Panc1 (cell line): ENCODE data around the gene PIK3R1. TPM values are rescaled to one million over a fixed set of nuclear protein-coding genes. Genes with fewer than 3 reads are reported as not detected.

Source experiments
- ATAC-seq: fragments of 200-7000 bp; cut with Tn5 transposase; 2 replicates; pipeline ENCODE4 v1.9.1; 2020; ENCODE audit warnings: mild to moderate bottlenecking, moderate library complexity
- BruUV-seq: library from RNA; stranded (reverse); fragments of 400-500 nt; replicated peaks from 2 replicates; lab custom pipeline; 2021; lab: Mats Ljungman, UMichigan
- CTCF ChIA-PET: fragments of 300-600 bp; sonication (Branson Sonifier 250); formaldehyde crosslinking; loops from one replicate; lab custom pipeline; 2022; ENCODE audit warnings: antibody characterized with exemption; lab: Charles Lee
- POLR2A ChIA-PET: fragments of 300-600 bp; sonication (Branson Sonifier 250); formaldehyde crosslinking; loops from one replicate; lab custom pipeline; 2022; ENCODE audit warnings: antibody characterized with exemption; lab: Charles Lee
- DNase-seq: peaks from one replicate; pipeline ENCODE4 v3.0.0-alpha.2; 2010; ENCODE audit warnings: low read depth, low spot score
- H3K27ac ChIP-seq: 2 replicates; pipeline ENCODE4 v1.5.1; 2011; ENCODE audit warnings: mild to moderate bottlenecking, low read length, inconsistent platforms
- H3K27me3 ChIP-seq: fragments of 200-500 bp; sonication (Bioruptor generic); 2 replicates; pipeline ENCODE4 v1.6.0; 2014; ENCODE audit warnings: low read length, inconsistent platforms; ENCODE audit not compliant: control insufficient read depth, insufficient read depth
- H3K36me3 ChIP-seq: fragments of 200-500 bp; sonication (Bioruptor generic); 2 replicates; pipeline ENCODE4 v1.5.1; 2014; ENCODE audit warnings: inconsistent platforms, mild to moderate bottlenecking, low read length, moderate library complexity; ENCODE audit not compliant: control insufficient read depth, insufficient read depth
- H3K4me1 ChIP-seq: 2 replicates; pipeline ENCODE4 v1.5.1; 2011; ENCODE audit warnings: inconsistent platforms, mild to moderate bottlenecking, low read length, moderate library complexity; ENCODE audit not compliant: control insufficient read depth, insufficient read depth
- H3K4me3 ChIP-seq, 2 experiments: 2 replicates each; pipeline ENCODE4 v1.5.1; 2011 to 2012; ENCODE audit warnings: low read depth in 2 of 2, low read length in 2 of 2, mild to moderate bottlenecking in 2 of 2, inconsistent platforms in 1 of 2, moderate library complexity in 1 of 2
- H3K9me3 ChIP-seq: fragments of 200-500 bp; sonication (Bioruptor generic); 2 replicates; pipeline ENCODE4 v1.5.1; 2014; ENCODE audit warnings: low read depth, mild to moderate bottlenecking, inconsistent platforms, low read length, moderate library complexity; ENCODE audit not compliant: control insufficient read depth, insufficient read depth
- POLR2AphosphoS5 ChIP-seq: IDR thresholded peaks from 2 replicates; pipeline ENCODE4 v1.6.1; 2012; ENCODE audit warnings: mild to moderate bottlenecking, low read depth, low read length, moderate library complexity
- SIN3A ChIP-seq: IDR thresholded peaks from 2 replicates; pipeline ENCODE4 v1.6.1; 2012; ENCODE audit warnings: low read depth, mild to moderate bottlenecking, low read length, moderate library complexity, borderline replicate concordance; ENCODE audit not compliant: insufficient read depth
- TCF7L2 ChIP-seq: IDR thresholded peaks from 2 replicates; pipeline ENCODE4 v1.6.1; 2011; ENCODE audit warnings: mild to moderate bottlenecking, low read depth, low read length, inconsistent platforms
- in situ Hi-C: cut with HindIII; loops from 2 replicates; pipeline ENCODE4 v1.10.0; 2016; ENCODE audit warnings: low sequenced_read_pairs, low pct_unique_long_range_greater_than_20kb
- intact Hi-C: fragments of 100-400 bp; cut with micrococcal nuclease; formaldehyde crosslinking; loops from one replicate; pipeline ENCODE4 v1.10.0; 2022; ENCODE audit not compliant: unreplicated experiment
- total RNA-seq: library from RNA; stranded (reverse); gene quantifications from one replicate; pipeline ENCODE4 v1.2.1, GENCODE V29; 2021; ENCODE audit not compliant: unreplicated experiment
- TF ChIP-seq, protein P1 (sequence below), 2 experiments: IDR thresholded peaks; 2 replicates each; pipeline ENCODE4 v1.6.1; 2011 to 2012; ENCODE audit warnings: low read depth in 2 of 2, control low read depth in 1 of 2, low read length in 1 of 2, mild to moderate bottlenecking in 1 of 2, moderate library complexity in 1 of 2; ENCODE audit not compliant: insufficient read depth in 1 of 2
- TF ChIP-seq, protein P2 (sequence below): fragments of 450-650 bp; IDR thresholded peaks from 2 replicates; pipeline ENCODE4 v1.5.1; 2017; ENCODE audit warnings: mild to moderate bottlenecking

The PIK3R1 gene
- total RNA-seq, 1 experiment from 2014 or later = 23.4 TPM

DNA sequence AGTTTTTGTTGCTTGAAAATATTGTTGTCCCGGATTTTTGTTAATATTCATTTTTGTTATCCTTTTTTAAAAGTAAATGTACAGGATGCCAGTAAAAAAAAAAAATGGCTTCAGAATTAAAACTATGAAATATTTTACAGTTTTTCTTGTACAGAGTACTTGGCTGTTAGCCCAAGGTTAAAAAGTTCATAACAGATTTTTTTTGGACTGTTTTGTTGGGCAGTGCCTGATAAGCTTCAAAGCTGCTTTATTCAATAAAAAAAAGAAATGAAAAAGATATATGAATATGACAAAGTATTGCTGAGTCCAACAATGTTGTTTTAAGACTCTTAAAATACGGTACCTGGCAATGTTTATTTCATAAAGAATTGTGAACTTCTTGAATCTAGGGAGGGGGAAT lies 82.9 kb downstream of the PIK3R1 start:
- intact Hi-C loops = no loop called here
- ATAC-seq = no peak
- CTCF ChIA-PET = interaction anchor here (0.6 kb wide), 1 partner anchor 26 kb away, joined by 7 read pairs; no protein-coding TSS in a partner anchor

DNA sequence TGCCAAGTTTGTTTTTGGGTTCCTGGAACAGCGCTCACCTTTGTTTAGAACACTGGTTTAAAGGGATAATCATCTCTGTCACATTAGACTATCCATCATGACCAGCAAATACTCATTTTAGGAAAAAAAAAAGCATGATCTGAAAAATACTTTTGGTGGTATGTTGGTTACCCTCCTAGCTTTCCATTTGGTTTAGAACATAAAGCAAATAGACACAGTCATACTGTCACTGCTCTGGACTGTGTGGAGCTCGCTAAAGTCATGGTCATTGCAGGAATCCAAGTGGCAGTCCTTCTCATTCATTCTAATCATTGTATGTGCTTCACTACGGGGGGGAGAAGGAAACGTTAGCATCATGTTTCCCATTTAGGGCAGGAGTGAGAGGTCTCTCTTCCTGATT lies 83.5 kb downstream of the PIK3R1 start:
- TF ChIP-seq TCF7L2 = no peak
- TF ChIP-seq SIN3A = no peak
- TF ChIP-seq, protein P1, sequence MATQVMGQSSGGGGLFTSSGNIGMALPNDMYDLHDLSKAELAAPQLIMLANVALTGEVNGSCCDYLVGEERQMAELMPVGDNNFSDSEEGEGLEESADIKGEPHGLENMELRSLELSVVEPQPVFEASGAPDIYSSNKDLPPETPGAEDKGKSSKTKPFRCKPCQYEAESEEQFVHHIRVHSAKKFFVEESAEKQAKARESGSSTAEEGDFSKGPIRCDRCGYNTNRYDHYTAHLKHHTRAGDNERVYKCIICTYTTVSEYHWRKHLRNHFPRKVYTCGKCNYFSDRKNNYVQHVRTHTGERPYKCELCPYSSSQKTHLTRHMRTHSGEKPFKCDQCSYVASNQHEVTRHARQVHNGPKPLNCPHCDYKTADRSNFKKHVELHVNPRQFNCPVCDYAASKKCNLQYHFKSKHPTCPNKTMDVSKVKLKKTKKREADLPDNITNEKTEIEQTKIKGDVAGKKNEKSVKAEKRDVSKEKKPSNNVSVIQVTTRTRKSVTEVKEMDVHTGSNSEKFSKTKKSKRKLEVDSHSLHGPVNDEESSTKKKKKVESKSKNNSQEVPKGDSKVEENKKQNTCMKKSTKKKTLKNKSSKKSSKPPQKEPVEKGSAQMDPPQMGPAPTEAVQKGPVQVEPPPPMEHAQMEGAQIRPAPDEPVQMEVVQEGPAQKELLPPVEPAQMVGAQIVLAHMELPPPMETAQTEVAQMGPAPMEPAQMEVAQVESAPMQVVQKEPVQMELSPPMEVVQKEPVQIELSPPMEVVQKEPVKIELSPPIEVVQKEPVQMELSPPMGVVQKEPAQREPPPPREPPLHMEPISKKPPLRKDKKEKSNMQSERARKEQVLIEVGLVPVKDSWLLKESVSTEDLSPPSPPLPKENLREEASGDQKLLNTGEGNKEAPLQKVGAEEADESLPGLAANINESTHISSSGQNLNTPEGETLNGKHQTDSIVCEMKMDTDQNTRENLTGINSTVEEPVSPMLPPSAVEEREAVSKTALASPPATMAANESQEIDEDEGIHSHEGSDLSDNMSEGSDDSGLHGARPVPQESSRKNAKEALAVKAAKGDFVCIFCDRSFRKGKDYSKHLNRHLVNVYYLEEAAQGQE (IDR thresholded peaks at IDR 0.05; ENCODE audit: insufficient read depth in 1 of 2, low read depth in 2 of 2, low read length in 1 of 2) = no peak
- TF ChIP-seq, protein P2, sequence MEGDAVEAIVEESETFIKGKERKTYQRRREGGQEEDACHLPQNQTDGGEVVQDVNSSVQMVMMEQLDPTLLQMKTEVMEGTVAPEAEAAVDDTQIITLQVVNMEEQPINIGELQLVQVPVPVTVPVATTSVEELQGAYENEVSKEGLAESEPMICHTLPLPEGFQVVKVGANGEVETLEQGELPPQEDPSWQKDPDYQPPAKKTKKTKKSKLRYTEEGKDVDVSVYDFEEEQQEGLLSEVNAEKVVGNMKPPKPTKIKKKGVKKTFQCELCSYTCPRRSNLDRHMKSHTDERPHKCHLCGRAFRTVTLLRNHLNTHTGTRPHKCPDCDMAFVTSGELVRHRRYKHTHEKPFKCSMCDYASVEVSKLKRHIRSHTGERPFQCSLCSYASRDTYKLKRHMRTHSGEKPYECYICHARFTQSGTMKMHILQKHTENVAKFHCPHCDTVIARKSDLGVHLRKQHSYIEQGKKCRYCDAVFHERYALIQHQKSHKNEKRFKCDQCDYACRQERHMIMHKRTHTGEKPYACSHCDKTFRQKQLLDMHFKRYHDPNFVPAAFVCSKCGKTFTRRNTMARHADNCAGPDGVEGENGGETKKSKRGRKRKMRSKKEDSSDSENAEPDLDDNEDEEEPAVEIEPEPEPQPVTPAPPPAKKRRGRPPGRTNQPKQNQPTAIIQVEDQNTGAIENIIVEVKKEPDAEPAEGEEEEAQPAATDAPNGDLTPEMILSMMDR = no peak
- TF ChIP-seq POLR2AphosphoS5 = no peak
- BruUV-seq = no TSS peak
- Histone ChIP-seq H3K27ac (no peak overlapping the region), H3K9me3 (no peaks in the 10 kb centered on the region), H3K27me3 (no peaks in the 10 kb centered on the region), H3K4me1 (no peaks in the 10 kb centered on the region), H3K4me3 (no peak overlapping the region), H3K36me3 (peaks cover 13% of the 10 kb centered on the region)
- in situ Hi-C loops (no loop called here), intact Hi-C loops (no loop called here)
- ATAC-seq (no peak), DNase-seq (no peak)
- CTCF ChIA-PET = no interaction called here
- POLR2A ChIA-PET = no interaction called here

More for the DNA sequence above, 82.9 kb downstream of the PIK3R1 start:
- H3K27ac ChIP-seq = no peak overlapping the region
- no peaks in the 10 kb centered on the region for H3K9me3 ChIP-seq
- peaks cover 19% of the 10 kb centered on the region for H3K36me3 ChIP-seq
- no peak overlapping the region for H3K4me3 ChIP-seq
- no peak for TF ChIP-seq SIN3A
- no peak for TF ChIP-seq POLR2AphosphoS5
- no TSS peak for BruUV-seq
- H3K27me3 ChIP-seq = no peaks in the 10 kb centered on the region
- H3K4me1 ChIP-seq = no peaks in the 10 kb centered on the region
- in situ Hi-C loops = no loop called here
- no peak for DNase-seq
- POLR2A ChIA-PET = no interaction called here

DNA sequence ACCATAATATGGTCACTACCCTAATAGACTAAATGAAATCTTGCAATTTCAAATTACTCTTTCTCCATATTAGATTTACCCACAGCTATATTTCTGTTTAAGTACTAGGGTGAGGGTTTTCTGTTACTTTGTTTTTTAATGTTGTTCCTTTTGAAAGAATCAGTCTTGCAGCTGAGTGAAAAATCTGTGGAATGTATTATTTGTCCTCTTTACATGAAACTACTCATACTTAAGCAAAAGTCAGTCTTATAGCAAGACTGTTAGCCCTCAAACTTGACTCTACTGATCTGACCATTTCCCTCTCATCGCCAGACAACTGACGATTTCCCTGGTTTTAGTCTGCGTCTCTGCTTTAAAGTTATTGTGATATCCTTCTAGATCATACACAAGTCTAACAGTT lies 84.0 kb downstream of the PIK3R1 start:
- H3K4me1 ChIP-seq = no peaks in the 10 kb centered on the region
- no peaks in the 10 kb centered on the region for H3K9me3 ChIP-seq
- ChIA-PET CTCF (no interaction called here), POLR2A (no interaction called here)
- ATAC-seq = no peak
- H3K27ac ChIP-seq = no peak overlapping the region
- no peak for DNase-seq
- intact Hi-C loops (no loop called here), in situ Hi-C loops (no loop called here)
- BruUV-seq = no TSS peak
- H3K27me3 ChIP-seq = no peaks in the 10 kb centered on the region
- TF ChIP-seq SIN3A (no peak), TCF7L2 (no peak), POLR2AphosphoS5 (no peak)
- TF ChIP-seq, protein P2 = no peak
- TF ChIP-seq, protein P1 (IDR thresholded peaks at IDR 0.05; ENCODE audit: insufficient read depth in 1 of 2, low read depth in 2 of 2, low read length in 1 of 2) = no peak
- peaks cover 13% of the 10 kb centered on the region for H3K36me3 ChIP-seq
- H3K4me3 ChIP-seq = no peak overlapping the region
